Measurements from ENCODE around the gene ETS2. TPM values are rescaled to one million over a fixed set of nuclear protein-coding genes. Genes with fewer than 3 reads are reported as not detected.

The ETS2 gene
- total and polyA plus RNA-seq, 10 of the 15 experiments (the other 5 are each of a cell fraction or from before 2014, with no cell fraction given): 0.52 to 8.6 (median 3.8) TPM

- Histone ChIP-seq H3K4me3 (0 out of 2 replicates have a peak overlapping the region, but pooled peaks have one; percentile 83), H4K20me1 (ENCODE audit: control insufficient read depth, insufficient read depth) (no peaks in the 10 kb centered on the region), H3K27me3 (replicated peaks in 1 of 2; ENCODE audit: control insufficient read depth in 2 of 2, insufficient read depth in 2 of 2, low read length in 1 of 2) (no peaks in the 10 kb centered on the region; a peak in 1 of 4 replicates), H3K79me2 (ENCODE audit: control insufficient read depth, insufficient read depth, low read length) (no peaks in the 10 kb centered on the region), H3K36me3 (ENCODE audit: control insufficient read depth in 2 of 2, insufficient read depth in 2 of 2, low read length in 1 of 2) (no peaks in the 10 kb centered on the region), H3K27ac (ENCODE audit: control insufficient read depth, insufficient read depth) (no peak overlapping the region), H3K4me1 (ENCODE audit: control insufficient read depth, insufficient read depth, low read length) (peaks cover 11% of the 10 kb centered on the region), H3K4me2 (ENCODE audit: control insufficient read depth, insufficient read depth) (peak overlapping the region; percentile 99), H2AFZ (ENCODE audit: control insufficient read depth, low read depth, low read length) (no peak overlapping the region), H3K9ac (ENCODE audit: control insufficient read depth, insufficient read depth, low read length) (no peak overlapping the region), H3K9me3 (replicated peaks; ENCODE audit: control insufficient read depth, insufficient read depth, low read length) (no peaks in the 10 kb centered on the region)
- in situ Hi-C loops (cut with MboI): no loop called here
- ChIA-PET RAD21 (ENCODE audit: unreplicated experiment) (interaction anchor here (0.7 to 1.2 kb wide), 3 partner anchors 25 to 130 kb away, joined by 3 read pairs; no protein-coding TSS in a partner anchor), SMC1A (ENCODE audit: uncharacterized antibody, unreplicated experiment) (interaction anchor here (0.6 to 1.3 kb wide), 10 partner anchors 24 to 373 kb away, joined by 3 to 4 read pairs (median 4); no protein-coding TSS in a partner anchor), CTCF (interaction anchor here (0.8 to 2.3 kb wide), 6 partner anchors 25 to 320 kb away, joined by 3 to 6 read pairs (median 4); no protein-coding TSS in a partner anchor), POLR2A (no interaction called here)
- intact Hi-C loops (cut with micrococcal nuclease; ENCODE audit: unreplicated experiment): no loop called here
- DNase-seq (ENCODE audit: low read depth, low spot score): no peak
- no peak for FAIRE-seq
- 69% methylated on average over 2 of the region's 2 CpGs for WGBS (ENCODE audit: insufficient coverage, insufficient replicate concordance, low lambda C conversion rate, missing lambda C conversion rate)
- BruUV-seq (replicated peaks): TSS peak; percentile 71
- no peak for ATAC-seq
- no peak for TF ChIP-seq SRF (IDR thresholded peaks at IDR 0.05; ENCODE audit: low read depth in 2 of 2, low read length in 2 of 2)
- TF ChIP-seq FOXM1 (IDR thresholded peaks at IDR 0.05; ENCODE audit: low read depth, low read length): no peak
Measured at GRCh38 chr21:38807441-38807871, 1.7 kb downstream of the ETS2 start.

GRCh38 chr21:38807986-38808385 is 2.3 kb downstream of the ETS2 start:
- H3K9me3 ChIP-seq (replicated peaks; ENCODE audit: control insufficient read depth, insufficient read depth, low read length): no peaks in the 10 kb centered on the region
- no peak for ATAC-seq
- H4K20me1 ChIP-seq (ENCODE audit: control insufficient read depth, insufficient read depth): no peaks in the 10 kb centered on the region
- ChIA-PET RAD21 (ENCODE audit: unreplicated experiment) (interaction anchor here (0.7 to 1.2 kb wide), 3 partner anchors 24 to 129 kb away, joined by 3 read pairs; no protein-coding TSS in a partner anchor), POLR2A (no interaction called here), SMC1A (ENCODE audit: uncharacterized antibody, unreplicated experiment) (interaction anchor here (0.7 to 1.3 kb wide), 6 partner anchors 24 to 373 kb away, joined by 3 to 4 read pairs (median 3); no protein-coding TSS in a partner anchor), CTCF (interaction anchor here (0.6 to 2.3 kb wide), 7 partner anchors 24 to 1053 kb away, joined by 3 to 6 read pairs (median 3); no protein-coding TSS in a partner anchor)
- H3K9ac ChIP-seq (ENCODE audit: control insufficient read depth, insufficient read depth, low read length): no peak overlapping the region
- intact Hi-C loops (cut with micrococcal nuclease; ENCODE audit: unreplicated experiment): no loop called here
- no peaks in the 10 kb centered on the region for H3K36me3 ChIP-seq (ENCODE audit: control insufficient read depth in 2 of 2, insufficient read depth in 2 of 2, low read length in 1 of 2)
- WGBS (ENCODE audit: insufficient coverage, insufficient replicate concordance, low lambda C conversion rate, missing lambda C conversion rate): 45% methylated on average over 5 of the region's 5 CpGs
- peak overlapping the region; percentile 32 for H3K4me2 ChIP-seq (ENCODE audit: control insufficient read depth, insufficient read depth)
- in situ Hi-C loops (cut with MboI): no loop called here
- peaks cover 11% of the 10 kb centered on the region for H3K4me1 ChIP-seq (ENCODE audit: control insufficient read depth, insufficient read depth, low read length)
- no peak overlapping the region for H3K27ac ChIP-seq (ENCODE audit: control insufficient read depth, insufficient read depth)
- H3K79me2 ChIP-seq (ENCODE audit: control insufficient read depth, insufficient read depth, low read length): no peaks in the 10 kb centered on the region
- H3K27me3 ChIP-seq (replicated peaks in 1 of 2; ENCODE audit: control insufficient read depth in 2 of 2, insufficient read depth in 2 of 2, low read length in 1 of 2): no peaks in the 10 kb centered on the region; a peak in 1 of 4 replicates
- DNase-seq (ENCODE audit: low read depth, low spot score): no peak
- no peak overlapping the region for H3K4me3 ChIP-seq
- H2AFZ ChIP-seq (ENCODE audit: control insufficient read depth, low read depth, low read length): no peak overlapping the region
- no TSS peak for BruUV-seq (replicated peaks)
- no peak for FAIRE-seq
- TF ChIP-seq SMAD5 (IDR thresholded peaks at IDR 0.05; ENCODE audit: low read depth) (no peak), USF1 (IDR thresholded peaks at IDR 0.05; ENCODE audit: borderline replicate concordance, extremely low read length, insufficient read depth, low read depth, low read length) (no peak), NFYA (IDR thresholded peaks at IDR 0.05; ENCODE audit: borderline replicate concordance, low read depth, low read length) (no peak), ATF3 (IDR thresholded peaks at IDR 0.05; ENCODE audit: borderline replicate concordance, extremely low read depth, low read depth, low read length) (no peak), NR2F1 (conservative IDR thresholded peaks at IDR 0.05) (no peak), CHD2 (IDR thresholded peaks at IDR 0.05; ENCODE audit: borderline replicate concordance, low read depth, low read length) (no peak), RUNX3 (IDR thresholded peaks at IDR 0.05; ENCODE audit: low read length) (no peak), CREM (IDR thresholded peaks at IDR 0.05; ENCODE audit: low read depth) (no peak), ZNF622 (IDR thresholded peaks at IDR 0.05) (no peak), PML (IDR thresholded peaks at IDR 0.05; ENCODE audit: low read length) (no peak), CBX5 (IDR thresholded peaks at IDR 0.05; ENCODE audit: low read depth) (no peak), ZNF217 (IDR thresholded peaks at IDR 0.05) (no peak), YY1 (IDR thresholded peaks at IDR 0.05; ENCODE audit: low read depth, low read length) (no peak), SIX5 (IDR thresholded peaks at IDR 0.05; ENCODE audit: low read depth, low read length, severe bottlenecking) (no peak), PAX5 (IDR thresholded peaks at IDR 0.05; ENCODE audit: borderline replicate concordance, low read depth, low read length) (no peak), PAX8 (IDR thresholded peaks at IDR 0.05) (no peak), IKZF2 (IDR thresholded peaks at IDR 0.05) (no peak)
